Measurements from ENCODE around the gene MBD4. TPM values are rescaled to one million over a fixed set of nuclear protein-coding genes. Genes with fewer than 3 reads are reported as not detected.
"Not testable (repeated sequence)": the region's sequence is repeated elsewhere in the genome, so short reads cannot be mapped to it uniquely, and the experiment has no call there.

Gene MBD4
- total RNA-seq, 1 experiment from 2014 or later: 36.9 TPM

DNA sequence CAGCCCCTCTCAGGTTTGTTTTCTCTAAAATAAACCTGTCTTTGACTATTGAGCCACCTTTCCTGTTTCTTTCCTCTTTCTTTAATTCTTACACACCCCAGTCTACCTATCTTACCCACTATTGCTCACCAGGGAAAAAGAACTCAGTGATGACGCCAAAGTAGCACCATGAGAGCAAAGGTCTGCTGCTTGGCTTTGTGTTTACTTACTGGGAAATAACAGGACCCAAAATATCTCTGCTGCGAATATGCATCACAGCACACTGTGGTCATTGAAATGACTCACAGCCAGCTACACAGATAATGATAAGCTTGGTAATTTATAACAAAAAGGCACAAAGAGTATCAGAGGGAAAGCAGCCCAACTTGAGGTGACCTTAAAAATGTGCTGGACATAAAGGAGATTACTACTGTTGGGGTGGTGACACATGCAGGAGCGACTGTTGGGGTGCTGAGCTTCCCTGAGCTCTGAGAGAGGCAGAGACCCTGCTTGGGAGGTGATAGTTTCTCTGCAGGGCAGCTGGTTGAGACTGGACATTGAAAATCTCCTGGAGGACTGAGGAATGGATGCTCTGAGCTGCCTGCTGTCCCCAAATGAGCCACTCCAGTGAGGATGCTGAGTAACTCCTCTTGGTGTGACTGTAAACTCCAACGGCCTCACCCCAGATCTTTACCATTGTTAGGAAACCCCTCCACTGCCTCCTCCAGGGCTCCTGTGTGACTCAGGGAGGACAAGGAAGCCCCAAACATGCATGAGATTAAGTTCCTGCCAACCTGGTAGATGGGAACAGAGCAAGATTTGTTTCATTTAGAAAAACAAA is 25.9 kb downstream of the MBD4 start (continued):
- TF ChIP-seq, protein P1, sequence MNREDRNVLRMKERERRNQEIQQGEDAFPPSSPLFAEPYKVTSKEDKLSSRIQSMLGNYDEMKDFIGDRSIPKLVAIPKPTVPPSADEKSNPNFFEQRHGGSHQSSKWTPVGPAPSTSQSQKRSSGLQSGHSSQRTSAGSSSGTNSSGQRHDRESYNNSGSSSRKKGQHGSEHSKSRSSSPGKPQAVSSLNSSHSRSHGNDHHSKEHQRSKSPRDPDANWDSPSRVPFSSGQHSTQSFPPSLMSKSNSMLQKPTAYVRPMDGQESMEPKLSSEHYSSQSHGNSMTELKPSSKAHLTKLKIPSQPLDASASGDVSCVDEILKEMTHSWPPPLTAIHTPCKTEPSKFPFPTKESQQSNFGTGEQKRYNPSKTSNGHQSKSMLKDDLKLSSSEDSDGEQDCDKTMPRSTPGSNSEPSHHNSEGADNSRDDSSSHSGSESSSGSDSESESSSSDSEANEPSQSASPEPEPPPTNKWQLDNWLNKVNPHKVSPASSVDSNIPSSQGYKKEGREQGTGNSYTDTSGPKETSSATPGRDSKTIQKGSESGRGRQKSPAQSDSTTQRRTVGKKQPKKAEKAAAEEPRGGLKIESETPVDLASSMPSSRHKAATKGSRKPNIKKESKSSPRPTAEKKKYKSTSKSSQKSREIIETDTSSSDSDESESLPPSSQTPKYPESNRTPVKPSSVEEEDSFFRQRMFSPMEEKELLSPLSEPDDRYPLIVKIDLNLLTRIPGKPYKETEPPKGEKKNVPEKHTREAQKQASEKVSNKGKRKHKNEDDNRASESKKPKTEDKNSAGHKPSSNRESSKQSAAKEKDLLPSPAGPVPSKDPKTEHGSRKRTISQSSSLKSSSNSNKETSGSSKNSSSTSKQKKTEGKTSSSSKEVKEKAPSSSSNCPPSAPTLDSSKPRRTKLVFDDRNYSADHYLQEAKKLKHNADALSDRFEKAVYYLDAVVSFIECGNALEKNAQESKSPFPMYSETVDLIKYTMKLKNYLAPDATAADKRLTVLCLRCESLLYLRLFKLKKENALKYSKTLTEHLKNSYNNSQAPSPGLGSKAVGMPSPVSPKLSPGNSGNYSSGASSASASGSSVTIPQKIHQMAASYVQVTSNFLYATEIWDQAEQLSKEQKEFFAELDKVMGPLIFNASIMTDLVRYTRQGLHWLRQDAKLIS (CRISPR knock-in tag; IDR thresholded peaks at IDR 0.05; ENCODE audit: borderline replicate concordance): no peak
- TF ChIP-seq, protein P2, sequence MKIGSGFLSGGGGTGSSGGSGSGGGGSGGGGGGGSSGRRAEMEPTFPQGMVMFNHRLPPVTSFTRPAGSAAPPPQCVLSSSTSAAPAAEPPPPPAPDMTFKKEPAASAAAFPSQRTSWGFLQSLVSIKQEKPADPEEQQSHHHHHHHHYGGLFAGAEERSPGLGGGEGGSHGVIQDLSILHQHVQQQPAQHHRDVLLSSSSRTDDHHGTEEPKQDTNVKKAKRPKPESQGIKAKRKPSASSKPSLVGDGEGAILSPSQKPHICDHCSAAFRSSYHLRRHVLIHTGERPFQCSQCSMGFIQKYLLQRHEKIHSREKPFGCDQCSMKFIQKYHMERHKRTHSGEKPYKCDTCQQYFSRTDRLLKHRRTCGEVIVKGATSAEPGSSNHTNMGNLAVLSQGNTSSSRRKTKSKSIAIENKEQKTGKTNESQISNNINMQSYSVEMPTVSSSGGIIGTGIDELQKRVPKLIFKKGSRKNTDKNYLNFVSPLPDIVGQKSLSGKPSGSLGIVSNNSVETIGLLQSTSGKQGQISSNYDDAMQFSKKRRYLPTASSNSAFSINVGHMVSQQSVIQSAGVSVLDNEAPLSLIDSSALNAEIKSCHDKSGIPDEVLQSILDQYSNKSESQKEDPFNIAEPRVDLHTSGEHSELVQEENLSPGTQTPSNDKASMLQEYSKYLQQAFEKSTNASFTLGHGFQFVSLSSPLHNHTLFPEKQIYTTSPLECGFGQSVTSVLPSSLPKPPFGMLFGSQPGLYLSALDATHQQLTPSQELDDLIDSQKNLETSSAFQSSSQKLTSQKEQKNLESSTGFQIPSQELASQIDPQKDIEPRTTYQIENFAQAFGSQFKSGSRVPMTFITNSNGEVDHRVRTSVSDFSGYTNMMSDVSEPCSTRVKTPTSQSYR (CRISPR knock-in tag; IDR thresholded peaks at IDR 0.05): no peak
- TF ChIP-seq, protein P3, sequence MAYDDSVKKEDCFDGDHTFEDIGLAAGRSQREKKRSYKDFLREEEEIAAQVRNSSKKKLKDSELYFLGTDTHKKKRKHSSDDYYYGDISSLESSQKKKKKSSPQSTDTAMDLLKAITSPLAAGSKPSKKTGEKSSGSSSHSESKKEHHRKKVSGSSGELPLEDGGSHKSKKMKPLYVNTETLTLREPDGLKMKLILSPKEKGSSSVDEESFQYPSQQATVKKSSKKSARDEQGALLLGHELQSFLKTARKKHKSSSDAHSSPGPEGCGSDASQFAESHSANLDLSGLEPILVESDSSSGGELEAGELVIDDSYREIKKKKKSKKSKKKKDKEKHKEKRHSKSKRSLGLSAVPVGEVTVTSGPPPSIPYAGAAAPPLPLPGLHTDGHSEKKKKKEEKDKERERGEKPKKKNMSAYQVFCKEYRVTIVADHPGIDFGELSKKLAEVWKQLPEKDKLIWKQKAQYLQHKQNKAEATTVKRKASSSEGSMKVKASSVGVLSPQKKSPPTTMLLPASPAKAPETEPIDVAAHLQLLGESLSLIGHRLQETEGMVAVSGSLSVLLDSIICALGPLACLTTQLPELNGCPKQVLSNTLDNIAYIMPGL (CRISPR knock-in tag; IDR thresholded peaks at IDR 0.05): no peak
- TF ChIP-seq, protein P4, sequence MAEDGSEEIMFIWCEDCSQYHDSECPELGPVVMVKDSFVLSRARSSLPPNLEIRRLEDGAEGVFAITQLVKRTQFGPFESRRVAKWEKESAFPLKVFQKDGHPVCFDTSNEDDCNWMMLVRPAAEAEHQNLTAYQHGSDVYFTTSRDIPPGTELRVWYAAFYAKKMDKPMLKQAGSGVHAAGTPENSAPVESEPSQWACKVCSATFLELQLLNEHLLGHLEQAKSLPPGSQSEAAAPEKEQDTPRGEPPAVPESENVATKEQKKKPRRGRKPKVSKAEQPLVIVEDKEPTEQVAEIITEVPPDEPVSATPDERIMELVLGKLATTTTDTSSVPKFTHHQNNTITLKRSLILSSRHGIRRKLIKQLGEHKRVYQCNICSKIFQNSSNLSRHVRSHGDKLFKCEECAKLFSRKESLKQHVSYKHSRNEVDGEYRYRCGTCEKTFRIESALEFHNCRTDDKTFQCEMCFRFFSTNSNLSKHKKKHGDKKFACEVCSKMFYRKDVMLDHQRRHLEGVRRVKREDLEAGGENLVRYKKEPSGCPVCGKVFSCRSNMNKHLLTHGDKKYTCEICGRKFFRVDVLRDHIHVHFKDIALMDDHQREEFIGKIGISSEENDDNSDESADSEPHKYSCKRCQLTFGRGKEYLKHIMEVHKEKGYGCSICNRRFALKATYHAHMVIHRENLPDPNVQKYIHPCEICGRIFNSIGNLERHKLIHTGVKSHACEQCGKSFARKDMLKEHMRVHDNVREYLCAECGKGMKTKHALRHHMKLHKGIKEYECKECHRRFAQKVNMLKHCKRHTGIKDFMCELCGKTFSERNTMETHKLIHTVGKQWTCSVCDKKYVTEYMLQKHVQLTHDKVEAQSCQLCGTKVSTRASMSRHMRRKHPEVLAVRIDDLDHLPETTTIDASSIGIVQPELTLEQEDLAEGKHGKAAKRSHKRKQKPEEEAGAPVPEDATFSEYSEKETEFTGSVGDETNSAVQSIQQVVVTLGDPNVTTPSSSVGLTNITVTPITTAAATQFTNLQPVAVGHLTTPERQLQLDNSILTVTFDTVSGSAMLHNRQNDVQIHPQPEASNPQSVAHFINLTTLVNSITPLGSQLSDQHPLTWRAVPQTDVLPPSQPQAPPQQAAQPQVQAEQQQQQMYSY (CRISPR knock-in tag; IDR thresholded peaks at IDR 0.05): no peak
- TF ChIP-seq GABPB1 (CRISPR knock-in tag; IDR thresholded peaks at IDR 0.05): no peak
- no peak for TF ChIP-seq MYBL2 (CRISPR knock-in tag; IDR thresholded peaks at IDR 0.05)
- TF ChIP-seq ZNF532 (CRISPR knock-in tag; IDR thresholded peaks at IDR 0.05; ENCODE audit: borderline replicate concordance): no peak
- TF ChIP-seq, protein P5, sequence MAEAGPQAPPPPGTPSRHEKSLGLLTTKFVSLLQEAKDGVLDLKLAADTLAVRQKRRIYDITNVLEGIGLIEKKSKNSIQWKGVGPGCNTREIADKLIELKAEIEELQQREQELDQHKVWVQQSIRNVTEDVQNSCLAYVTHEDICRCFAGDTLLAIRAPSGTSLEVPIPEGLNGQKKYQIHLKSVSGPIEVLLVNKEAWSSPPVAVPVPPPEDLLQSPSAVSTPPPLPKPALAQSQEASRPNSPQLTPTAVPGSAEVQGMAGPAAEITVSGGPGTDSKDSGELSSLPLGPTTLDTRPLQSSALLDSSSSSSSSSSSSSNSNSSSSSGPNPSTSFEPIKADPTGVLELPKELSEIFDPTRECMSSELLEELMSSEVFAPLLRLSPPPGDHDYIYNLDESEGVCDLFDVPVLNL (CRISPR knock-in tag; IDR thresholded peaks at IDR 0.05; ENCODE audit: borderline replicate concordance, low read depth): no peak
- no peak for TF ChIP-seq ZNF671 (CRISPR knock-in tag; IDR thresholded peaks at IDR 0.05)
- no peak for TF ChIP-seq JUN (CRISPR knock-in tag; IDR thresholded peaks at IDR 0.05)
- no peak for TF ChIP-seq MXD4 (CRISPR knock-in tag; IDR thresholded peaks at IDR 0.05; ENCODE audit: borderline replicate concordance)

DNA sequence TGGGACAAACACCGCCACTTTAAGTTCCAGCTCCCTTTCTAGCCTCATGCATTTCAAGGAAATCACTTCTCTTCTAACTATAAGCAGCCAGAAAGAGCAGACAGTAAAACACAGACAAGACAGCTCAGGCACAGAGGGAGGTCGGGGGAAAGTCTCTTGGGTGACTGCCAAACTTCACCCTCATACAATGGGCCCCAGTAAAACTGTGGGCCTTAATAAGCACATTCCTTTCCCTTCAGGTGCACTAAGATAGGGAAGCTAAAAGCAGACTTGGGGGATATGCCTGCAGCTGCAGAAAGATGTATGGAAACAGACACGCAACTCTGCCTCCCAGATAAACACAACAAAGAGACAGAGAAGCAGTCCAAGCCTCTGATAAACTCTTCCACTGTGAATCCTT is 26.5 kb downstream of the MBD4 start:
- ATAC-seq; H3K27ac Mint-ChIP-seq; H3K4me3 Mint-ChIP-seq; POLR2A ChIA-PET; H3K27me3 Mint-ChIP-seq (ENCODE audit: low read depth); H3K36me3 Mint-ChIP-seq; H3K9me3 Mint-ChIP-seq; H3K4me1 Mint-ChIP-seq; DNase-seq (ENCODE audit: low spot score): not testable (repeated sequence)
- CTCF ChIA-PET: interaction anchor here (0.5 to 1.8 kb wide), 2 partner anchors 30 to 303 kb away, joined by 3 to 8 read pairs; no protein-coding TSS in a partner anchor
